ENCODE results near the gene TXNDC16.
A peak's percentile ranks its signal among the peaks of the same experiment; 100 is the strongest.
"Not testable (repeated sequence)": the region's sequence is repeated elsewhere in the genome, so short reads cannot be mapped to it uniquely, and the experiment has no call there.

The TXNDC16 gene

GRCh38 chr14:52536269-52536668 is 16.0 kb downstream of the TXNDC16 start:
- DNase-seq = no peak

GRCh38 chr14:52531481-52531880 is 20.8 kb downstream of the TXNDC16 start:
- peak in 1 of 6 experiments; percentile 15 for DNase-seq

- no peak for DNase-seq
Observed at GRCh38 chr14:52527052-52527451, 25.3 kb downstream of the TXNDC16 start.

GRCh38 chr14:52522581-52523345 is 29.5 kb downstream of the TXNDC16 start:
- DNase-seq = no peak

GRCh38 chr14:52522033-52522432 is 30.3 kb downstream of the TXNDC16 start:
- no peak for DNase-seq

- DNase-seq = no peak
Observed at GRCh38 chr14:52514046-52514811, 38.1 kb downstream of the TXNDC16 start.

GRCh38 chr14:52513249-52513648 is 39.1 kb downstream of the TXNDC16 start:
- no peak for DNase-seq

GRCh38 chr14:52494444-52494843 is 57.9 kb downstream of the TXNDC16 start:
- no peak for DNase-seq

GRCh38 chr14:52485350-52485960 is 66.8 kb downstream of the TXNDC16 start:
- no peak for DNase-seq

GRCh38 chr14:52481864-52482263 is 70.4 kb downstream of the TXNDC16 start:
- DNase-seq = no peak

- DNase-seq = peak in 3 of 6 experiments; percentile 23 to 41 (median 39)
Observed at GRCh38 chr14:52473557-52473956, 78.7 kb downstream of the TXNDC16 start.

- no peak for DNase-seq
Observed at GRCh38 chr14:52472728-52473127, 79.6 kb downstream of the TXNDC16 start.

- DNase-seq = not testable (repeated sequence)
Observed at GRCh38 chr14:52472251-52472650, 80.1 kb downstream of the TXNDC16 start.

GRCh38 chr14:52467515-52468266 is 84.6 kb downstream of the TXNDC16 start:
- no peak for DNase-seq

- DNase-seq = no peak
Observed at GRCh38 chr14:52464175-52464574, 88.1 kb downstream of the TXNDC16 start.

- DNase-seq = no peak
Observed at GRCh38 chr14:52463375-52463774, 88.9 kb downstream of the TXNDC16 start.

- no peak for DNase-seq
Observed at GRCh38 chr14:52461721-52462120, 90.6 kb downstream of the TXNDC16 start.

GRCh38 chr14:52458721-52459085 is 93.6 kb downstream of the TXNDC16 start:
- no peak for DNase-seq

- DNase-seq = no peak
Observed at GRCh38 chr14:52457411-52457810, 94.9 kb downstream of the TXNDC16 start.

GRCh38 chr14:52455291-52456088 is 96.8 kb downstream of the TXNDC16 start:
- no peak for DNase-seq

- DNase-seq = no peak
Observed at GRCh38 chr14:52447236-52447635, 105.1 kb downstream of the TXNDC16 start.

- DNase-seq = no peak
Observed at GRCh38 chr14:52446355-52446754, 106.0 kb downstream of the TXNDC16 start.

All from stimulated activated naive CD4-positive, alpha-beta T cell (primary cell).